ENCODE measurements around the gene BCLAF3. TPM values are rescaled to one million over a fixed set of nuclear protein-coding genes. Genes with fewer than 3 reads are reported as not detected.

Gene BCLAF3
- total and polyA plus RNA-seq, 2 experiments from 2014 or later, result 6.6 to 7.0 TPM

DNA sequence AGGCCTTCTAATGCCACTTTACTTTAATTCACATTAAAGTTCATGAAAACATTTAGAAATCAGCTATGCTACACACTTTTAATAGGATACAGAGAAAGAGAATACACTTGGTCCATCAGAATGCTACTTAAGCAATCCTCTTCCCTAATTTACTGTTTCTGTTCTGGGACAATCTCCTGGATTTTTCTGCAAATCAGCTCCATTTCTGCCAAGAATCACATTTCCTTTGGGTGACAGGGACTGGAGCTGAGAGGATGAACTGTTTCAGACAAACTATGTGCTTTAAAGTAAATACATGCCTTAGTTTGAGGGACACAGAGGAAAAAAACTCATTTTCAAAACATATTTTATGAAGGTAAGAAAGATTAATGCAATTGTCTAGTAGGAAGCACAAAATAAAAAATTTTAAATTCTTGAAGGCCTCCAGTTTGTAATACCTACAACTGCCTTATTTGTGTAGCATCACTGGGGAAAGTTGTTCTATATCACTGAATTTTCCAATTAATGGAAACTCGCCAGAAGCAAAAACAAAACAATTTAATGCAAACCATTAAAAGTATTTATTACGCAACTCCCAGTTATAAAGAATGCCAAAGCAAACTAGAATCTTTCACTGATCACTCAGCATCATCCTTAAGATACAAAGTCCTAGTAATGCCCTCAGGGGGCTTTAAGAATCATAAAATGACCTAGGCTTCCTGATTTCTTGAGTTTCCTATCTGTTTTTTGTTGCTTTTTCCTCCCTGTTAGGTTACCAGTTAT lies 36.3 kb downstream of the BCLAF3 start:
- 67% methylated on average over 2 of the region's 2 CpGs for WGBS (ENCODE audit: low lambda C conversion rate, missing lambda C conversion rate)
- TF ChIP-seq EZH2 (IDR thresholded peaks at IDR 0.05; ENCODE audit: borderline replicate concordance), result no peak

DNA sequence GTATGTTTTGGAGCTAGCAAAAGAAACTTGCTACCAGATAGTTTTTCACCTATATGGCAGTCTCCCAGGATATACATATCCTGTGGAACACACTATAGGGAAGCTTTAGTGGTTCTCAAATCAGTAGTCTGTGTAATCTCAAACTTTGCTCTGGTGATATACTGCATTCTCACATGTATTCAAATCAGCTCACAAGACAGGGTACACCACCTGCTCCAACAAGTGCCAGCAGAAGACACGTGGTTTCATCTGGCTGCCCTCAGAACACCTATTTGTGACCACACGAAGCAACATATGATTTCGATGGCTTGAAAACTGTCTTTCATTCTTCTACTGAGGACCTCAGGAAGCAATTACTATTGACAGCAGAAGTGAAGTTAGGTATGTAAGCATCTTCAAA lies 37.7 kb downstream of the BCLAF3 start:
- H3K4me2 ChIP-seq, result no peak overlapping the region
- H3K79me2 ChIP-seq, result no peaks in the 10 kb centered on the region
- no peaks in the 10 kb centered on the region for H3K27me3 ChIP-seq
- H4K20me1 ChIP-seq (ENCODE audit: insufficient read depth, poor library complexity, severe bottlenecking), result no peaks in the 10 kb centered on the region
- H3K9me2 ChIP-seq (replicated peaks; ENCODE audit: insufficient read depth), result no peaks in the 10 kb centered on the region
- 76% methylated on average over 3 of the region's 3 CpGs for WGBS (ENCODE audit: low lambda C conversion rate, missing lambda C conversion rate)
- no peak for DNase-seq (ENCODE audit: low spot score)
- no peaks in the 10 kb centered on the region for H3K9me3 ChIP-seq (ENCODE audit: low read depth)
- no peak overlapping the region for H3K4me3 ChIP-seq
- H3K27ac ChIP-seq, result no peak overlapping the region
- no peaks in the 10 kb centered on the region for H3K36me3 ChIP-seq (replicated peaks; ENCODE audit: insufficient read depth, low read depth)
- H2AFZ ChIP-seq, result no peak overlapping the region
- H3K4me1 ChIP-seq (ENCODE audit: insufficient read depth), result no peaks in the 10 kb centered on the region
- TF ChIP-seq EZH2 (IDR thresholded peaks at IDR 0.05; ENCODE audit: borderline replicate concordance), result no peak
- no peak for TF ChIP-seq EZH2phosphoT487 (IDR thresholded peaks at IDR 0.05; ENCODE audit: low read depth, severe bottlenecking, unreplicated experiment)
- TF ChIP-seq, protein P1, sequence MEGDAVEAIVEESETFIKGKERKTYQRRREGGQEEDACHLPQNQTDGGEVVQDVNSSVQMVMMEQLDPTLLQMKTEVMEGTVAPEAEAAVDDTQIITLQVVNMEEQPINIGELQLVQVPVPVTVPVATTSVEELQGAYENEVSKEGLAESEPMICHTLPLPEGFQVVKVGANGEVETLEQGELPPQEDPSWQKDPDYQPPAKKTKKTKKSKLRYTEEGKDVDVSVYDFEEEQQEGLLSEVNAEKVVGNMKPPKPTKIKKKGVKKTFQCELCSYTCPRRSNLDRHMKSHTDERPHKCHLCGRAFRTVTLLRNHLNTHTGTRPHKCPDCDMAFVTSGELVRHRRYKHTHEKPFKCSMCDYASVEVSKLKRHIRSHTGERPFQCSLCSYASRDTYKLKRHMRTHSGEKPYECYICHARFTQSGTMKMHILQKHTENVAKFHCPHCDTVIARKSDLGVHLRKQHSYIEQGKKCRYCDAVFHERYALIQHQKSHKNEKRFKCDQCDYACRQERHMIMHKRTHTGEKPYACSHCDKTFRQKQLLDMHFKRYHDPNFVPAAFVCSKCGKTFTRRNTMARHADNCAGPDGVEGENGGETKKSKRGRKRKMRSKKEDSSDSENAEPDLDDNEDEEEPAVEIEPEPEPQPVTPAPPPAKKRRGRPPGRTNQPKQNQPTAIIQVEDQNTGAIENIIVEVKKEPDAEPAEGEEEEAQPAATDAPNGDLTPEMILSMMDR (IDR thresholded peaks at IDR 0.05; ENCODE audit: poor library complexity), result no peak

More for the DNA sequence above, 36.3 kb downstream of the BCLAF3 start:
- H3K36me3 ChIP-seq (replicated peaks; ENCODE audit: insufficient read depth, low read depth), result no peaks in the 10 kb centered on the region
- H3K9me3 ChIP-seq (ENCODE audit: low read depth), result no peaks in the 10 kb centered on the region
- H2AFZ ChIP-seq, result no peak overlapping the region
- H3K27me3 ChIP-seq, result no peaks in the 10 kb centered on the region
- DNase-seq (ENCODE audit: low spot score), result no peak
- H4K20me1 ChIP-seq (ENCODE audit: insufficient read depth, poor library complexity, severe bottlenecking), result no peaks in the 10 kb centered on the region
- no peaks in the 10 kb centered on the region for H3K4me1 ChIP-seq (ENCODE audit: insufficient read depth)
- H3K4me2 ChIP-seq, result no peak overlapping the region
- H3K79me2 ChIP-seq, result no peaks in the 10 kb centered on the region
- no peak overlapping the region for H3K27ac ChIP-seq
- H3K4me3 ChIP-seq, result no peak overlapping the region
- no peaks in the 10 kb centered on the region for H3K9me2 ChIP-seq (replicated peaks; ENCODE audit: insufficient read depth)

DNA sequence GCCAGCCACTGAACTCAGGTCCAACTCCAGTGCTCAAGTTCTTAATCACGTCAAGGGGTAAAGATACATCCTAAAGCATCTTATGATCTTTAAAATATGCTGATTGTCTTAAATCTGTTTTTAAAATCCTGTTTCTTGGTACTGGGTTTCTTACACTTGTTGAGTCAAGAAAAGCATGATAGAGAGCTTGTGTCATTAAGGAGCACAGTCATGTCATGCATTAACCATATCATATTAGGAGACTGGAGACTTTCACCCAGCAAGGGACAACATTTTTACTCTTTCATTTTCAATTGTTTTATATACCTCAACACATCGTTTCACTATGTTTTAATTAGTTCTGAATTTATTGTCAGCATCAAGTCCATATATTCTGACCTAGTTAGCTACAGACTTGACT lies 41.5 kb downstream of the BCLAF3 start:
- no peak overlapping the region for H3K4me3 ChIP-seq
- no peak overlapping the region for H3K4me2 ChIP-seq
- 72% methylated on average over 2 of the region's 2 CpGs for WGBS (ENCODE audit: low lambda C conversion rate, missing lambda C conversion rate)
- H3K36me3 ChIP-seq (replicated peaks; ENCODE audit: insufficient read depth, low read depth), result no peaks in the 10 kb centered on the region
- no peaks in the 10 kb centered on the region for H3K9me2 ChIP-seq (replicated peaks; ENCODE audit: insufficient read depth)
- no peaks in the 10 kb centered on the region for H4K20me1 ChIP-seq (ENCODE audit: insufficient read depth, poor library complexity, severe bottlenecking)
- no peak overlapping the region for H2AFZ ChIP-seq
- H3K9me3 ChIP-seq (ENCODE audit: low read depth), result no peaks in the 10 kb centered on the region
- DNase-seq (ENCODE audit: low spot score), result no peak
- TF ChIP-seq, protein P1 (IDR thresholded peaks at IDR 0.05; ENCODE audit: poor library complexity), result no peak
- TF ChIP-seq EZH2phosphoT487 (IDR thresholded peaks at IDR 0.05; ENCODE audit: low read depth, severe bottlenecking, unreplicated experiment) (no peak), EZH2 (IDR thresholded peaks at IDR 0.05; ENCODE audit: borderline replicate concordance) (no peak)
- H3K27ac ChIP-seq, result no peak overlapping the region
- H3K79me2 ChIP-seq, result no peaks in the 10 kb centered on the region
- no peaks in the 10 kb centered on the region for H3K4me1 ChIP-seq (ENCODE audit: insufficient read depth)
- H3K27me3 ChIP-seq, result no peaks in the 10 kb centered on the region

DNA sequence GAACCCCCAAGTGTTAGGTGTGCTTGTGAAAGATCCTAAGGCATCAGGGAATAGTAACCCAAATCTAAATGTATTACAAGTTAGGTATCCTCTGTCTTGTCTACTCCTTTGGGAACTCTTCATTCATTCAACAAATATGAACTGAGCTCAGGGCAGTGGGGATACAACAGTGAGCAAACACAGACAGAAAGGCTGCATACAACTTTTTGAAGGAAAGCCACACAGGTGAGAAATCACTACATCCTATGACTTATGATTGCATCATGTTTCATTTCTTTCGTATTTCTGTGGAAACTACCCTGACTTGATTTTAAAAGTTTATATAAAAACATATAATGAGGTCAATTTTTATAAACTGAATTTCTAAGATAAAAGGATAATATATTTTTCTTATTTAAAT lies 43.2 kb downstream of the BCLAF3 start:
- TF ChIP-seq EZH2 (IDR thresholded peaks at IDR 0.05; ENCODE audit: borderline replicate concordance) (no peak), EZH2phosphoT487 (IDR thresholded peaks at IDR 0.05; ENCODE audit: low read depth, severe bottlenecking, unreplicated experiment) (no peak)
- TF ChIP-seq, protein P1 (IDR thresholded peaks at IDR 0.05; ENCODE audit: poor library complexity), result no peak
- no peaks in the 10 kb centered on the region for H3K4me1 ChIP-seq (ENCODE audit: insufficient read depth)
- DNase-seq (ENCODE audit: low spot score), result no peak
- H4K20me1 ChIP-seq (ENCODE audit: insufficient read depth, poor library complexity, severe bottlenecking), result no peaks in the 10 kb centered on the region
- no peaks in the 10 kb centered on the region for H3K27me3 ChIP-seq
- H3K4me3 ChIP-seq, result no peak overlapping the region
- no peaks in the 10 kb centered on the region for H3K36me3 ChIP-seq (replicated peaks; ENCODE audit: insufficient read depth, low read depth)
- no peaks in the 10 kb centered on the region for H3K79me2 ChIP-seq
- H3K4me2 ChIP-seq, result no peak overlapping the region
- no peak overlapping the region for H2AFZ ChIP-seq
- H3K9me3 ChIP-seq (ENCODE audit: low read depth), result no peaks in the 10 kb centered on the region
- no peaks in the 10 kb centered on the region for H3K9me2 ChIP-seq (replicated peaks; ENCODE audit: insufficient read depth)
- no peak overlapping the region for H3K27ac ChIP-seq
- 82% methylated on average over 1 of the region's 1 CpG for WGBS (ENCODE audit: low lambda C conversion rate, missing lambda C conversion rate)

Measured in hepatocyte (in vitro differentiated cells).